Peyer's patch (tissue), 4 donors: Measurements from ENCODE around the gene C1orf35.

Experiments
- POLR2A ChIP-seq, 2 donors: fragments of 450-650 bp; IDR thresholded peaks; one replicate each; pipeline ENCODE4 v1.5.1; 2017; ENCODE audit warnings: antibody characterized with exemption in 2 of 2, mild to moderate bottlenecking in 2 of 2, moderate library complexity in 2 of 2
- TF ChIP-seq, protein P1 (sequence below), 6 experiments: fragments of 450-650 bp in 4 of 6; fragments of 200-600 bp in 2 of 6; sonication (generic) in 1 of 6; IDR thresholded peaks; one replicate each; pipeline ENCODE4 v1.5.1; 2017 to 2019; ENCODE audit warnings: antibody characterized with exemption in 6 of 6, mild to moderate bottlenecking in 3 of 6, moderate library complexity in 1 of 6

DNA sequence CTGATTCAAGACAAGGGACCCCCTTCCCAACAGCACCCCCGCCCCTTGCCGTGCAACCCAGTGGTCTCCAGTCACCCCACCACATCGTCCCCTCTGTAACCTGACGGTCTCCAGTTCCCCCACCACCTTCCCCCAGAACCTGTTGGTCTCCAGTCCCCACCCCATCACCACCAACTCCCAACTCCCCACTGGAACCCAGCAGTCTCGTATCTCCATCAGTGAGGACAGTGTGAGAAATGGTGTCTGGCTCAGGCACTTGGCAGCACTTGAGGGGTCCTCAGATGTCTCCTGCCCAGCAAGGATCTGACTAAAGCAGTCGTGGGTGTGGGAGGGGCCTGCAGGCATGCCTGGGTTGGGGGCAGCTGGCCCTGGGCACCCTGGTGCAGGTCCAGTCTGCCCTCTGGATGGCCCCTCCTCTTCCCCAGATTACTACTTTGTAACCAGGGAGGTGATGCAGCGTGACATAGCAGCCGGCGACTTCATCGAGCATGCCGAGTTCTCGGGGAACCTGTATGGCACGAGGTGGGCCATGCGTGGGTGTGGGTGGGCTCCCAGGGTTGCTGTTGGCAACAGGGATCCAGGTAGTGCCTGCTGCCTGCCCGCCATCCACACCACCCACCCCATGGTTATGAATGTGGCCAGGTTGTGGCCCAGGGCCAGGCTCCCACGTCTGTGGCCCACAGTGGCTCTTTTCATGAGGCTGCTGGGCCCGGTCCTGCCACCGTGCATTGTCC, 43.5 kb upstream of the C1orf35 start:
- TF ChIP-seq, protein P1, sequence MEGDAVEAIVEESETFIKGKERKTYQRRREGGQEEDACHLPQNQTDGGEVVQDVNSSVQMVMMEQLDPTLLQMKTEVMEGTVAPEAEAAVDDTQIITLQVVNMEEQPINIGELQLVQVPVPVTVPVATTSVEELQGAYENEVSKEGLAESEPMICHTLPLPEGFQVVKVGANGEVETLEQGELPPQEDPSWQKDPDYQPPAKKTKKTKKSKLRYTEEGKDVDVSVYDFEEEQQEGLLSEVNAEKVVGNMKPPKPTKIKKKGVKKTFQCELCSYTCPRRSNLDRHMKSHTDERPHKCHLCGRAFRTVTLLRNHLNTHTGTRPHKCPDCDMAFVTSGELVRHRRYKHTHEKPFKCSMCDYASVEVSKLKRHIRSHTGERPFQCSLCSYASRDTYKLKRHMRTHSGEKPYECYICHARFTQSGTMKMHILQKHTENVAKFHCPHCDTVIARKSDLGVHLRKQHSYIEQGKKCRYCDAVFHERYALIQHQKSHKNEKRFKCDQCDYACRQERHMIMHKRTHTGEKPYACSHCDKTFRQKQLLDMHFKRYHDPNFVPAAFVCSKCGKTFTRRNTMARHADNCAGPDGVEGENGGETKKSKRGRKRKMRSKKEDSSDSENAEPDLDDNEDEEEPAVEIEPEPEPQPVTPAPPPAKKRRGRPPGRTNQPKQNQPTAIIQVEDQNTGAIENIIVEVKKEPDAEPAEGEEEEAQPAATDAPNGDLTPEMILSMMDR (IDR thresholded peaks at IDR 0.05), result no peak
- TF ChIP-seq POLR2A (IDR thresholded peaks at IDR 0.05), result no peak
